SK-N-SH (cell line): ENCODE data around the gene NFKB2.

ENCODE experiments used
- CHD2 ChIP-seq: fragments of 150-350 bp; IDR thresholded peaks from 2 replicates; pipeline ENCODE4 v1.6.1; 2018; ENCODE audit warnings: low read length; ENCODE audit not compliant: partially characterized antibody
- EP300 ChIP-seq, 2 experiments: IDR thresholded peaks; 2 replicates each; pipeline versions ENCODE4 v1.4.0 to v1.6.1; 2012; ENCODE audit warnings: borderline replicate concordance in 1 of 2, low read depth in 1 of 2, low read length in 1 of 2
- FOXM1 ChIP-seq: IDR thresholded peaks from 2 replicates; pipeline ENCODE4 v1.4.0; 2012; ENCODE audit warnings: low read depth, mild to moderate bottlenecking
- JUND ChIP-seq: IDR thresholded peaks from 2 replicates; pipeline ENCODE4 v1.4.0; 2012
- MXI1 ChIP-seq: IDR thresholded peaks from 2 replicates; pipeline ENCODE4 v1.6.1; 2012; ENCODE audit warnings: mild to moderate bottlenecking, low read depth, low read length, improper control_type of control experiment
- POLR2AphosphoS5 ChIP-seq: IDR thresholded peaks from 2 replicates; pipeline ENCODE4 v1.6.1; 2012; ENCODE audit warnings: low read depth, low read length
- RAD21 ChIP-seq: IDR thresholded peaks from 2 replicates; pipeline ENCODE4 v1.6.1; 2012; ENCODE audit warnings: mild to moderate bottlenecking, low read length
- RCOR1 ChIP-seq: fragments of 150-350 bp; IDR thresholded peaks from 2 replicates; pipeline ENCODE4 v1.6.1; 2017; ENCODE audit warnings: antibody characterized with exemption, low read length
- TAF1 ChIP-seq: IDR thresholded peaks from 2 replicates; pipeline ENCODE4 v1.6.1; 2012; ENCODE audit warnings: low read depth, mild to moderate bottlenecking, low read length, moderate library complexity, borderline replicate concordance
- TEAD4 ChIP-seq: IDR thresholded peaks from 2 replicates; pipeline ENCODE4 v1.4.0; 2012; ENCODE audit warnings: mild to moderate bottlenecking, borderline replicate concordance; ENCODE audit not compliant: insufficient read depth
- TF ChIP-seq, protein P1 (sequence below): fragments of 200-600 bp; sonication (generic); IDR thresholded peaks from 2 replicates; pipeline ENCODE4 v1.6.1; 2017; ENCODE audit warnings: antibody characterized with exemption, mild to moderate bottlenecking, moderate library complexity
- TF ChIP-seq, protein P2 (sequence below): fragments of 150-350 bp; IDR thresholded peaks from 2 replicates; pipeline ENCODE4 v1.6.1; 2017; ENCODE audit warnings: antibody characterized with exemption, low read length, low read depth, borderline replicate concordance
- TF ChIP-seq, protein P3 (sequence below): IDR thresholded peaks from 2 replicates; pipeline ENCODE4 v1.4.0; 2012; ENCODE audit warnings: low read depth
- TF ChIP-seq, protein P4 (sequence below): IDR thresholded peaks from 2 replicates; pipeline ENCODE4 v1.6.1; 2012; ENCODE audit warnings: mild to moderate bottlenecking, low read depth, low read length, moderate library complexity

DNA sequence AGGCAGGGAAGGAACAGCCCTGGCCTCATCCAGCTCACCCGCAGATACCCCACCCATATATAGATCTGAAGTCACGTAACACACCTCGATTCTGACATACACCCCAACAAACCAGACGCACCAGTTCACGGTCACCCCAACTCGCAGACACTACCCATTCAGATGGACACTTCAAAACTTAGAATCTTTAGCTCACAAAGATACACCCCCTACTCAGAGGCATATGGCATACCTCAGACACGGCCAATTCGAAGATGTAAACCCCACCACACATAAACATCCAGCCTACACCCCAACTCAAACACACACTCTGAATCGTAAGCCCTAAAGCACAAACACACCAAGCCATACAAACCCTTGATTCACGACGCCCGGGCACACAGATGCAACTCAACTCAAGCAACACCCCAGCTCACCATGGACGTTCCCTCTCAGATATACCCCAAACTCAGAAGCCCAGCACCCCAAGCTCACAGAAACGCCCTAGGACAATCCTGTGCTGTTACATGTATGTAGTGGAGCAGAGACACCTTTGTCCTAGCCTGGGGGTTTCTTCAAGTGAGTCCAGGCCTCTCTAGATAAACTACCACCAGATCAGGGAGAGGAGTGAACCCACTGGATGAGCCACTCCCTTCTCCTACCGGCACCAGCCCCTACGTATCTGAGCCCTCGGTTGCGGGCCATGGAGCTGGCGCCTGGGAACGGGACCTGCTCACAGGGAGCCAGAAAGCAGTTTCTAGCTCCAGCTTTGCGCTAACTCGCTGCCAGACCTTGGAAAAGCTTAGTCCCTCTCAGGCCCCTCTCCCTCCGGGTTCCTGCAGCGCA lies 14.3 kb downstream of the NFKB2 start:
- TF ChIP-seq, protein P1, sequence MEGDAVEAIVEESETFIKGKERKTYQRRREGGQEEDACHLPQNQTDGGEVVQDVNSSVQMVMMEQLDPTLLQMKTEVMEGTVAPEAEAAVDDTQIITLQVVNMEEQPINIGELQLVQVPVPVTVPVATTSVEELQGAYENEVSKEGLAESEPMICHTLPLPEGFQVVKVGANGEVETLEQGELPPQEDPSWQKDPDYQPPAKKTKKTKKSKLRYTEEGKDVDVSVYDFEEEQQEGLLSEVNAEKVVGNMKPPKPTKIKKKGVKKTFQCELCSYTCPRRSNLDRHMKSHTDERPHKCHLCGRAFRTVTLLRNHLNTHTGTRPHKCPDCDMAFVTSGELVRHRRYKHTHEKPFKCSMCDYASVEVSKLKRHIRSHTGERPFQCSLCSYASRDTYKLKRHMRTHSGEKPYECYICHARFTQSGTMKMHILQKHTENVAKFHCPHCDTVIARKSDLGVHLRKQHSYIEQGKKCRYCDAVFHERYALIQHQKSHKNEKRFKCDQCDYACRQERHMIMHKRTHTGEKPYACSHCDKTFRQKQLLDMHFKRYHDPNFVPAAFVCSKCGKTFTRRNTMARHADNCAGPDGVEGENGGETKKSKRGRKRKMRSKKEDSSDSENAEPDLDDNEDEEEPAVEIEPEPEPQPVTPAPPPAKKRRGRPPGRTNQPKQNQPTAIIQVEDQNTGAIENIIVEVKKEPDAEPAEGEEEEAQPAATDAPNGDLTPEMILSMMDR = no peak
- TF ChIP-seq RCOR1 (no peak), FOXM1 (no peak), POLR2AphosphoS5 (no peak), TAF1 (no peak), EP300 (IDR thresholded peaks at IDR 0.05; ENCODE audit: borderline replicate concordance in 1 of 2, low read depth in 1 of 2, low read length in 1 of 2) (no peak), TEAD4 (no peak), RAD21 (no peak), CHD2 (no peak), JUND (no peak), MXI1 (no peak)
- TF ChIP-seq, protein P2, sequence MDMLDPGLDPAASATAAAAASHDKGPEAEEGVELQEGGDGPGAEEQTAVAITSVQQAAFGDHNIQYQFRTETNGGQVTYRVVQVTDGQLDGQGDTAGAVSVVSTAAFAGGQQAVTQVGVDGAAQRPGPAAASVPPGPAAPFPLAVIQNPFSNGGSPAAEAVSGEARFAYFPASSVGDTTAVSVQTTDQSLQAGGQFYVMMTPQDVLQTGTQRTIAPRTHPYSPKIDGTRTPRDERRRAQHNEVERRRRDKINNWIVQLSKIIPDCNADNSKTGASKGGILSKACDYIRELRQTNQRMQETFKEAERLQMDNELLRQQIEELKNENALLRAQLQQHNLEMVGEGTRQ = no peak
- TF ChIP-seq, protein P3, sequence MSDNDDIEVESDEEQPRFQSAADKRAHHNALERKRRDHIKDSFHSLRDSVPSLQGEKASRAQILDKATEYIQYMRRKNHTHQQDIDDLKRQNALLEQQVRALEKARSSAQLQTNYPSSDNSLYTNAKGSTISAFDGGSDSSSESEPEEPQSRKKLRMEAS = no peak
- TF ChIP-seq, protein P4, sequence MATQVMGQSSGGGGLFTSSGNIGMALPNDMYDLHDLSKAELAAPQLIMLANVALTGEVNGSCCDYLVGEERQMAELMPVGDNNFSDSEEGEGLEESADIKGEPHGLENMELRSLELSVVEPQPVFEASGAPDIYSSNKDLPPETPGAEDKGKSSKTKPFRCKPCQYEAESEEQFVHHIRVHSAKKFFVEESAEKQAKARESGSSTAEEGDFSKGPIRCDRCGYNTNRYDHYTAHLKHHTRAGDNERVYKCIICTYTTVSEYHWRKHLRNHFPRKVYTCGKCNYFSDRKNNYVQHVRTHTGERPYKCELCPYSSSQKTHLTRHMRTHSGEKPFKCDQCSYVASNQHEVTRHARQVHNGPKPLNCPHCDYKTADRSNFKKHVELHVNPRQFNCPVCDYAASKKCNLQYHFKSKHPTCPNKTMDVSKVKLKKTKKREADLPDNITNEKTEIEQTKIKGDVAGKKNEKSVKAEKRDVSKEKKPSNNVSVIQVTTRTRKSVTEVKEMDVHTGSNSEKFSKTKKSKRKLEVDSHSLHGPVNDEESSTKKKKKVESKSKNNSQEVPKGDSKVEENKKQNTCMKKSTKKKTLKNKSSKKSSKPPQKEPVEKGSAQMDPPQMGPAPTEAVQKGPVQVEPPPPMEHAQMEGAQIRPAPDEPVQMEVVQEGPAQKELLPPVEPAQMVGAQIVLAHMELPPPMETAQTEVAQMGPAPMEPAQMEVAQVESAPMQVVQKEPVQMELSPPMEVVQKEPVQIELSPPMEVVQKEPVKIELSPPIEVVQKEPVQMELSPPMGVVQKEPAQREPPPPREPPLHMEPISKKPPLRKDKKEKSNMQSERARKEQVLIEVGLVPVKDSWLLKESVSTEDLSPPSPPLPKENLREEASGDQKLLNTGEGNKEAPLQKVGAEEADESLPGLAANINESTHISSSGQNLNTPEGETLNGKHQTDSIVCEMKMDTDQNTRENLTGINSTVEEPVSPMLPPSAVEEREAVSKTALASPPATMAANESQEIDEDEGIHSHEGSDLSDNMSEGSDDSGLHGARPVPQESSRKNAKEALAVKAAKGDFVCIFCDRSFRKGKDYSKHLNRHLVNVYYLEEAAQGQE = no peak
